ENCODE results near the gene PVR. TPM values are rescaled to one million over a fixed set of nuclear protein-coding genes. Genes with fewer than 3 reads are reported as not detected.

The PVR gene
- total RNA-seq, 2 experiments from 2014 or later = not detected

- CTCF ChIA-PET (ENCODE audit: unreplicated experiment) = no interaction called here
- no peak overlapping the region for H3K4me2 ChIP-seq (ENCODE audit: low read length)
These were observed 1.8 kb downstream of the PVR start for GRCh38 chr19:44645407-44646048.

DNA sequence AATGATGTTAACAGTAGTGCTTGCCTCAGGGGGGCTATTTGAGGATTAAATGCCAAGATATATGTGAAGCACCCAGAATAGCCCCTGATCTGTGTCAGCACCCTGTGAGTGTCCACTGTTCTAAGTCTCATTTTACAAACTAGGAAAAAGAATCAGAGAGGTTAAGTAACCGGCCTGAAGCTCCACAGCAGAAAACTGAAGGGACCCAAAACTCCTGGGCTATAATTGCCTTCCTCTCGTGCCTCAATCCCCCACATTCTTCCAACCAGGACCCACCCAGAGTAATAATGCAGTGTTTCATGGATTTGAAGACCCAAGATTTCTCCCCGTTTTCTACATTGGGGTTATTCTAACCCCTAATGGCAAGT lies 2.3 kb downstream of the PVR start:
- Histone ChIP-seq H3K4me2 (ENCODE audit: low read length) (no peak overlapping the region), H3K4me1 (ENCODE audit: insufficient read depth, low read length, poor library complexity, severe bottlenecking) (no peaks in the 10 kb centered on the region), H4K20me1 (ENCODE audit: insufficient read depth, low read length) (no peaks in the 10 kb centered on the region), H3K36me3 (ENCODE audit: insufficient read depth, low read length) (no peaks in the 10 kb centered on the region), H3K4me3 (ENCODE audit: low read depth, low read length, poor library complexity, severe bottlenecking) (no peak overlapping the region), H3K27ac (ENCODE audit: low read depth, low read length, poor library complexity, severe bottlenecking) (no peak overlapping the region), H3K9me3 (ENCODE audit: low read length) (no peaks in the 10 kb centered on the region), H2AFZ (ENCODE audit: low read length) (no peak overlapping the region), H3K9me2 (ENCODE audit: insufficient read depth, low read length) (no peaks in the 10 kb centered on the region), H3K79me2 (ENCODE audit: insufficient read depth, low read depth, low read length) (no peaks in the 10 kb centered on the region)
- no peak for DNase-seq (ENCODE audit: low spot score)
- ChIA-PET POLR2A (no interaction called here), CTCF (ENCODE audit: unreplicated experiment) (no interaction called here)
- intact Hi-C loops (cut with micrococcal nuclease; ENCODE audit: unreplicated experiment) = no loop called here
- no TSS peak for BruUV-seq (replicated peaks)
- TF ChIP-seq, protein P1, sequence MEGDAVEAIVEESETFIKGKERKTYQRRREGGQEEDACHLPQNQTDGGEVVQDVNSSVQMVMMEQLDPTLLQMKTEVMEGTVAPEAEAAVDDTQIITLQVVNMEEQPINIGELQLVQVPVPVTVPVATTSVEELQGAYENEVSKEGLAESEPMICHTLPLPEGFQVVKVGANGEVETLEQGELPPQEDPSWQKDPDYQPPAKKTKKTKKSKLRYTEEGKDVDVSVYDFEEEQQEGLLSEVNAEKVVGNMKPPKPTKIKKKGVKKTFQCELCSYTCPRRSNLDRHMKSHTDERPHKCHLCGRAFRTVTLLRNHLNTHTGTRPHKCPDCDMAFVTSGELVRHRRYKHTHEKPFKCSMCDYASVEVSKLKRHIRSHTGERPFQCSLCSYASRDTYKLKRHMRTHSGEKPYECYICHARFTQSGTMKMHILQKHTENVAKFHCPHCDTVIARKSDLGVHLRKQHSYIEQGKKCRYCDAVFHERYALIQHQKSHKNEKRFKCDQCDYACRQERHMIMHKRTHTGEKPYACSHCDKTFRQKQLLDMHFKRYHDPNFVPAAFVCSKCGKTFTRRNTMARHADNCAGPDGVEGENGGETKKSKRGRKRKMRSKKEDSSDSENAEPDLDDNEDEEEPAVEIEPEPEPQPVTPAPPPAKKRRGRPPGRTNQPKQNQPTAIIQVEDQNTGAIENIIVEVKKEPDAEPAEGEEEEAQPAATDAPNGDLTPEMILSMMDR (conservative IDR thresholded peaks at IDR 0.05; ENCODE audit: low read length) = no peak
- TF ChIP-seq EZH2phosphoT487 (IDR thresholded peaks at IDR 0.05; ENCODE audit: borderline replicate concordance, low read depth, low read length) = no peak

More at GRCh38 chr19:44645407-44646048, 1.8 kb downstream of the PVR start:
- no peak for DNase-seq (ENCODE audit: low spot score)
- TF ChIP-seq, protein P1 (conservative IDR thresholded peaks at IDR 0.05; ENCODE audit: low read length) = no peak
- TF ChIP-seq EZH2phosphoT487 (IDR thresholded peaks at IDR 0.05; ENCODE audit: borderline replicate concordance, low read depth, low read length) = no peak
- POLR2A ChIA-PET = no interaction called here
- H3K27ac ChIP-seq (ENCODE audit: low read depth, low read length, poor library complexity, severe bottlenecking) = no peak overlapping the region
- H3K4me1 ChIP-seq (ENCODE audit: insufficient read depth, low read length, poor library complexity, severe bottlenecking) = no peaks in the 10 kb centered on the region
- no peaks in the 10 kb centered on the region for H3K9me2 ChIP-seq (ENCODE audit: insufficient read depth, low read length)
- H3K36me3 ChIP-seq (ENCODE audit: insufficient read depth, low read length) = no peaks in the 10 kb centered on the region
- no peak overlapping the region for H2AFZ ChIP-seq (ENCODE audit: low read length)
- H3K4me3 ChIP-seq (ENCODE audit: low read depth, low read length, poor library complexity, severe bottlenecking) = no peak overlapping the region
- intact Hi-C loops (cut with micrococcal nuclease; ENCODE audit: unreplicated experiment) = no loop called here
- no TSS peak for BruUV-seq (replicated peaks)
- H4K20me1 ChIP-seq (ENCODE audit: insufficient read depth, low read length) = no peaks in the 10 kb centered on the region
- H3K79me2 ChIP-seq (ENCODE audit: insufficient read depth, low read depth, low read length) = no peaks in the 10 kb centered on the region
- H3K9me3 ChIP-seq (ENCODE audit: low read length) = no peaks in the 10 kb centered on the region

- no TSS peak for BruUV-seq (replicated peaks)
- Histone ChIP-seq H3K9me3 (ENCODE audit: low read length) (no peaks in the 10 kb centered on the region), H3K4me2 (ENCODE audit: low read length) (no peak overlapping the region), H3K36me3 (ENCODE audit: insufficient read depth, low read length) (no peaks in the 10 kb centered on the region), H3K79me2 (ENCODE audit: insufficient read depth, low read depth, low read length) (no peaks in the 10 kb centered on the region), H4K20me1 (ENCODE audit: insufficient read depth, low read length) (no peaks in the 10 kb centered on the region), H2AFZ (ENCODE audit: low read length) (no peak overlapping the region), H3K9me2 (ENCODE audit: insufficient read depth, low read length) (no peaks in the 10 kb centered on the region), H3K4me1 (ENCODE audit: insufficient read depth, low read length, poor library complexity, severe bottlenecking) (no peaks in the 10 kb centered on the region), H3K4me3 (ENCODE audit: low read depth, low read length, poor library complexity, severe bottlenecking) (no peak overlapping the region), H3K27ac (ENCODE audit: low read depth, low read length, poor library complexity, severe bottlenecking) (no peak overlapping the region)
- DNase-seq (ENCODE audit: low spot score) = no peak
- POLR2A ChIA-PET = no interaction called here
- intact Hi-C loops (cut with micrococcal nuclease; ENCODE audit: unreplicated experiment) = no loop called here
- CTCF ChIA-PET (ENCODE audit: unreplicated experiment) = no interaction called here
- TF ChIP-seq EZH2phosphoT487 (IDR thresholded peaks at IDR 0.05; ENCODE audit: borderline replicate concordance, low read depth, low read length) = no peak
- TF ChIP-seq, protein P1 (conservative IDR thresholded peaks at IDR 0.05; ENCODE audit: low read length) = no peak
These were observed 3.4 kb downstream of the PVR start for GRCh38 chr19:44647144-44647543.
